Endothelial cell of umbilical vein (primary cell): Measurements from ENCODE around the gene CYP2A7. TPM values are rescaled to one million over a fixed set of nuclear protein-coding genes. Genes with fewer than 3 reads are reported as not detected.
"Not testable (repeated sequence)": the region's sequence is repeated elsewhere in the genome, so short reads cannot be mapped to it uniquely, and the experiment has no call there.

Experiments used
- BruUV-seq: library from RNA; stranded (reverse); fragments of 400-500 nt; replicated peaks from 2 replicates; lab custom pipeline; 2021; lab: Mats Ljungman, UMichigan
- CTCF ChIA-PET: fragments of 300-600, 350-600 bp; sonication (Branson Sonifier 250); formaldehyde crosslinking; loops from one replicate; lab custom pipeline; 2021; ENCODE audit warnings: antibody characterized with exemption, inconsistent platforms; lab: Charles Lee
- POLR2A ChIA-PET: fragments of 300-600, 350-600 bp; sonication (Branson Sonifier 250); formaldehyde crosslinking; loops from one replicate; lab custom pipeline; 2021; ENCODE audit warnings: antibody characterized with exemption, inconsistent platforms; lab: Charles Lee
- DNase-seq: peaks from one replicate; pipeline ENCODE4 v3.0.0-alpha.2; 2011; ENCODE audit warnings: low read depth, low spot score
- FAIRE-seq: peaks from 2 replicates; lab custom pipeline; 2011; peaks lifted over from hg19 to GRCh38; lab: Jason Lieb, UNC
- H2AFZ ChIP-seq: 2 replicates; pipeline ENCODE4 v1.6.0; 2012; ENCODE audit warnings: low read depth, low read length, control low read depth, inconsistent platforms
- H3K27ac ChIP-seq: 2 replicates; pipeline ENCODE4 v1.5.1; 2011; ENCODE audit warnings: low read depth, mild to moderate bottlenecking, control low read depth, low read length, moderate library complexity; ENCODE audit not compliant: insufficient read depth
- H3K27me3 ChIP-seq, 2 experiments: 2 replicates each; pipeline versions ENCODE4 v1.6.0 to v1.6.1; 2011; ENCODE audit warnings: low read length in 2 of 2, mixed read lengths in 1 of 2; ENCODE audit not compliant: control insufficient read depth in 2 of 2, insufficient read depth in 2 of 2
- H3K36me3 ChIP-seq, 2 experiments: 2 replicates in 1 of 2; 3 replicates in 1 of 2; pipeline ENCODE4 v1.5.1; 2011; ENCODE audit warnings: low read length in 2 of 2, mild to moderate bottlenecking in 1 of 2, moderate library complexity in 1 of 2; ENCODE audit not compliant: control insufficient read depth in 2 of 2, insufficient read depth in 2 of 2; ENCODE audit errors: extremely low read depth in 1 of 2
- H3K4me1 ChIP-seq: 3 replicates; pipeline ENCODE4 v1.5.1; 2011; ENCODE audit warnings: mild to moderate bottlenecking, low read length; ENCODE audit not compliant: control insufficient read depth, insufficient read depth; ENCODE audit errors: extremely low read depth
- H3K4me2 ChIP-seq: 2 replicates; pipeline ENCODE4 v1.6.1; 2011; ENCODE audit warnings: low read length, control low read depth, mixed read lengths; ENCODE audit not compliant: insufficient read depth
- H3K4me3 ChIP-seq, 3 experiments: fragments of 200-600 bp in 1 of 3; sonication (generic), shearing (Covaris generic) in 1 of 3; replicated peaks in 1 of 3; 2 replicates each; pipeline ENCODE4 v1.5.1; 2011 to 2016; ENCODE audit warnings: control low read depth in 3 of 3, low read length in 3 of 3, mild to moderate bottlenecking in 2 of 3, inconsistent platforms in 1 of 3, low read depth in 1 of 3, moderate library complexity in 1 of 3; ENCODE audit not compliant: insufficient read depth in 1 of 3
- H3K79me2 ChIP-seq: 2 replicates; pipeline ENCODE4 v1.6.0; 2012; ENCODE audit warnings: low read length, inconsistent platforms; ENCODE audit not compliant: control insufficient read depth, insufficient read depth
- H3K9ac ChIP-seq: replicated peaks from 2 replicates; pipeline ENCODE3; 2011; ENCODE audit warnings: low read length, control low read depth; ENCODE audit not compliant: insufficient read depth; ENCODE audit errors: extremely low read depth
- H3K9me1 ChIP-seq: replicated peaks from 3 replicates; pipeline ENCODE4 v1.6.0; 2011; ENCODE audit warnings: mild to moderate bottlenecking, low read length; ENCODE audit not compliant: control insufficient read depth, insufficient read depth; ENCODE audit errors: extremely low read depth
- H3K9me3 ChIP-seq: replicated peaks from 2 replicates; pipeline ENCODE4 v1.5.1; 2012; ENCODE audit warnings: low read length, inconsistent platforms; ENCODE audit not compliant: control insufficient read depth, insufficient read depth
- H4K20me1 ChIP-seq: replicated peaks from 2 replicates; pipeline ENCODE3; 2011; ENCODE audit warnings: mild to moderate bottlenecking, low read length; ENCODE audit not compliant: control insufficient read depth, insufficient read depth; ENCODE audit errors: extremely low read depth
- EZH2 ChIP-seq: IDR thresholded peaks from 2 replicates; pipeline ENCODE4 v1.6.1; 2012; ENCODE audit warnings: borderline replicate concordance, low read depth, mild to moderate bottlenecking, moderate library complexity, low read length, inconsistent platforms; ENCODE audit not compliant: severe bottlenecking
- FOS ChIP-seq: IDR thresholded peaks from 2 replicates; pipeline ENCODE4 v1.6.1; 2011; ENCODE audit warnings: mild to moderate bottlenecking, low read length, moderate library complexity, borderline replicate concordance; ENCODE audit not compliant: insufficient read depth
- GATA2 ChIP-seq: IDR thresholded peaks from 2 replicates; pipeline ENCODE4 v1.7.0; 2011; ENCODE audit warnings: low read depth, mild to moderate bottlenecking, moderate library complexity, mixed read lengths, low read length; ENCODE audit not compliant: insufficient read length, insufficient read depth
- JUN ChIP-seq: IDR thresholded peaks from 2 replicates; pipeline ENCODE4 v1.6.1; 2011; ENCODE audit warnings: borderline replicate concordance, low read depth; ENCODE audit not compliant: insufficient read length, insufficient read depth
- POLR2A ChIP-seq: IDR thresholded peaks from 2 replicates; pipeline ENCODE4 v1.6.1; 2012; ENCODE audit warnings: low read depth, mild to moderate bottlenecking, control low read depth, low read length
- POLR2AphosphoS5 ChIP-seq: IDR thresholded peaks from 2 replicates; pipeline ENCODE4 v1.6.1; 2012; ENCODE audit warnings: low read depth, mild to moderate bottlenecking, control low read depth, low read length, moderate library complexity; ENCODE audit not compliant: insufficient read depth
- dilution Hi-C: fragments of 300-500 bp; cut with MboI; formaldehyde crosslinking; loops from one replicate; pipeline ENCODE4 v1.15.0; 2019; ENCODE audit warnings: low sequenced_read_pairs; ENCODE audit not compliant: extremely low pct_ligation_motif_present
- intact Hi-C: fragments of 100-400 bp; cut with micrococcal nuclease; formaldehyde crosslinking; loops from one replicate; pipeline ENCODE4 v1.10.0; 2022
- polyA plus RNA-seq, 4 experiments: library from polyadenylated mRNA; depleted of rRNA in 3 of 4; stranded (reverse) in 3 of 4; unstranded in 1 of 4; fragments of >200 nt; gene quantifications; 2 replicates each; pipeline versions ENCODE4 v1.2.1 to v1.2.3, GENCODE V29; 2011 to 2012; ENCODE audit warnings: missing spikeins in 1 of 4
- total RNA-seq: library from RNA; stranded (reverse); gene quantifications from 2 replicates; pipeline ENCODE4 v1.2.3, GENCODE V29; 2021

Gene CYP2A7
- total and polyA plus RNA-seq, 2 donors (not counting 3 experiments of a cell fraction or from before 2014, with no cell fraction given), result not detected

DNA sequence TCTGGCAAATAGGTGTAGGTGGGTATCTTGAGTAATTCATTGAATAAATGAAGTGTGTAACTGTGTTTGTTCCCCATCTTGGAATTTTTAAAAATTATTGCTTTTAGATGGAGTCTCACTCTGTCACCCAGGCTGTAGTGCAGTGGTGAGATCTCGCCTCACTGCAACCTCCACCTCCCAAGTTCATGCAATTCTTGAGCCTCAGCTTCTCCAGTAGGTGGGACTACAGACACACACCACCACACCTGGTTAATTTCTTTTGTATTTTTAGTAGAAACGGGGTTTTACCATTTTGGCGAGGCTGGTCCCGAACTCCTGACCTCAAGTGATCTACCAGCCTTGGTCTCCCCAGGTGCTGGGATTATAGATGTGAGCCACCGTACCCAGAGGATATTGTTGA is 23.9 kb downstream of the CYP2A7 start:
- BruUV-seq, result no TSS peak
- no peaks in the 10 kb centered on the region for H3K9me3 ChIP-seq
- H2AFZ ChIP-seq, result no peak overlapping the region
- no peaks in the 10 kb centered on the region for H3K79me2 ChIP-seq
- DNase-seq (no peak), FAIRE-seq (no peak)
- no peak overlapping the region for H3K4me2 ChIP-seq
- no peaks in the 10 kb centered on the region for H3K9me1 ChIP-seq
- H4K20me1 ChIP-seq, result no peaks in the 10 kb centered on the region
- ChIA-PET CTCF (no interaction called here), POLR2A (no interaction called here)
- intact Hi-C loops (no loop called here), dilution Hi-C loops (no loop called here)
- H3K36me3 ChIP-seq, result no peaks in the 10 kb centered on the region
- H3K4me3 ChIP-seq, result no peak overlapping the region
- peaks cover 2 to 4% of the 10 kb centered on the region in 2 experiments for H3K27me3 ChIP-seq
- no peak overlapping the region for H3K9ac ChIP-seq
- no peak for TF ChIP-seq POLR2A
- no peak for TF ChIP-seq EZH2
- no peak for TF ChIP-seq JUN
- TF ChIP-seq POLR2AphosphoS5, result no peak
- no peak for TF ChIP-seq FOS
- no peak for TF ChIP-seq GATA2
- no peaks in the 10 kb centered on the region for H3K4me1 ChIP-seq
- H3K27ac ChIP-seq, result no peak overlapping the region

DNA sequence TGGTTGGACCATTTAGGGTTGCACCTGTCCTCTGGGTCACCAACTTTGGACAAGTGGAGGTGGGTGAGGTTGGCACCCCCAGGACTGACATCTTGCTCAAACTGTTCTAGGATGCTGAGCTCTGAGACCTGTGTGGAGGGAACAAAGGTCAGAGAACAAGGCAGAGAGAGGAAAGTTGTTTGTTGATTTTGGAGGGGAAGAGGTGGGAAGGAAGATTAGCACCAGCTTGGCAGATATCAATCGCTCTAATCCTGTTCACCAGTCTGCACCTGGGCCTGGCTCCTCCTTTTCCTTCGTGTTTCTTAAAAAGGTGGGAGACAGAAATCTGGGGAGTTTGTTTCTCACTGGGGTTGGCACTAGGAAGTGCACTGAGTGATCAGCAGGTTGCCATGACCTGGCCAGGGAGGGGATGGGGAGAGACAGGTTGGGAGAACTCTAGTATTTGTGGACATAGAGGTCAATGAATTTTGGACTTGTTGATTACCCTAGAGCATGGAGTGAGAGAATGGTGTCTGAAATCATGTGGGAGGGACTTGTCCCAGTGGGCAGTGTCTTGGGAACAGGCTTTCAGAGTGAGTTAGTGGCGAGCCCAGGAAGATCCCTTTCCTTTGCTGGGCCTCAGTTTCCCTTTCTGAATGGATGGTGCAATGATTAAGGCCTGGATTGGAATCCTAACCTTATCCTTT is 29.4 kb downstream of the CYP2A7 start:
- H3K4me2 ChIP-seq, POLR2A ChIA-PET, H2AFZ ChIP-seq, DNase-seq, dilution Hi-C loops, FAIRE-seq, BruUV-seq, H3K9me1 ChIP-seq, H3K27me3 ChIP-seq, H3K27ac ChIP-seq, H3K4me1 ChIP-seq, H3K9ac ChIP-seq, H3K9me3 ChIP-seq, H3K36me3 ChIP-seq, CTCF ChIA-PET, H4K20me1 ChIP-seq, intact Hi-C loops, H3K4me3 ChIP-seq, H3K79me2 ChIP-seq: not testable (repeated sequence)

DNA sequence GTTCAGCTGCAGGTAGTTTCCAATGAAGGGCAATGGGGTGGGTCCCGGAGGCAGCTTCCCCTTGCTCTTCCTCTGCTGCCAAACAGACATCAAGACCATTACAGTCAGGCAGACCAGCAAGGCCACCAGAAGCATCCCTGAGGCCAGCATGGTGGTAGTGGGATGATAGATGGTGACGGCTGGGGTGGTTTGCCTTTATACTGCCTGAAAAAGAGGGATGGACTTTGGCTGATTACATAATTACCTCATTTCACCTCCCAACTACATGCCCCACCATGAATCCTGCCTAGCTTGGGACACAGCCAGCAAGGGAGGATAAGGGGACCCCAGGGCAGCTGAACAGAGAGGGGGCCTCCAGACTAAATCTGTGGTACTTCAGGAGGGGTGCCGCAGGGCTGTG is 31.8 kb downstream of the CYP2A7 start, which contains the start of gene CYP2A6:
Gene CYP2A6, minus strand, starts transcription at position 171 of the 400 bp plus-strand sequence. Its CDS starts 21 bp downstream, at position 150.
- intact Hi-C loops, H3K4me2 ChIP-seq, H3K9ac ChIP-seq, H4K20me1 ChIP-seq, H3K4me1 ChIP-seq, CTCF ChIA-PET, POLR2A ChIA-PET, H3K27me3 ChIP-seq, H3K36me3 ChIP-seq, H3K79me2 ChIP-seq, H3K9me1 ChIP-seq, H2AFZ ChIP-seq, DNase-seq, H3K4me3 ChIP-seq, dilution Hi-C loops, FAIRE-seq, H3K9me3 ChIP-seq, BruUV-seq, H3K27ac ChIP-seq: not testable (repeated sequence)
